ENCODE measurements around the gene BRD2. TPM values are rescaled to one million over a fixed set of nuclear protein-coding genes. Genes with fewer than 3 reads are reported as not detected.

The BRD2 gene
- total RNA-seq, 1 donor from 2014 or later = 186 TPM

DNA sequence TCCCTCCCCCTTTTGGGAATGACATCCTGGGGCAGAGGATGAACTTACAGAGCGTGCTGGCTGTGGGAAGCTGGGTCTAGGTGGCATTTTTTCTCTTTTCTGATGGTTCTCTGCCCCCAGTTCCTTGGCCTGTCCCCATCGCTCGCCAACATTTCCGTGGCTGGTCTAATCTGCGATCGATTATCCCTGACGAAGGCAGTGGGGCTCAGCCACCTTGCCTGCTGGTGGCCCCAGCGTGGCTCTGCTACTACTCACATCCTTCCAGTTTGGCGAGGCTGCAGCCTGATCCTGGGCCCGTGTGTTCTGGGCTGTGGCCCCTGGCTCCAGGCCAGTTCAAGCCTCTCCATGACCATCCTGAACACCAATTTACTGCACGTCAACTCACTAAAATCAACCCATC is 47.4 kb downstream of the BRD2 start:
- no peak for TF ChIP-seq CTCF (IDR thresholded peaks at IDR 0.05; ENCODE audit: unreplicated experiment)
- DNase-seq (ENCODE audit: low spot score) = no peak

GRCh38 chr6:33017018-33017417 is 48.6 kb downstream of the BRD2 start:
- no peaks in the 10 kb centered on the region for H3K9me3 Mint-ChIP-seq (ENCODE audit: unreplicated experiment)
- H3K36me3 Mint-ChIP-seq (ENCODE audit: low read depth, unreplicated experiment) = no peaks in the 10 kb centered on the region
- no peak for TF ChIP-seq CTCF (IDR thresholded peaks at IDR 0.05; ENCODE audit: unreplicated experiment)

More for the DNA sequence above, 47.4 kb downstream of the BRD2 start:
- no peaks in the 10 kb centered on the region for H3K9me3 Mint-ChIP-seq (ENCODE audit: unreplicated experiment)
- no peaks in the 10 kb centered on the region for H3K36me3 Mint-ChIP-seq (ENCODE audit: low read depth, unreplicated experiment)
- H3K27ac Mint-ChIP-seq (ENCODE audit: unreplicated experiment) = no peak overlapping the region
- H3K4me3 Mint-ChIP-seq (ENCODE audit: unreplicated experiment) = no peak overlapping the region
- peaks cover 24% of the 10 kb centered on the region for H3K4me1 Mint-ChIP-seq (ENCODE audit: unreplicated experiment)
- H3K27me3 Mint-ChIP-seq (ENCODE audit: unreplicated experiment) = peaks cover 2% of the 10 kb centered on the region

DNA sequence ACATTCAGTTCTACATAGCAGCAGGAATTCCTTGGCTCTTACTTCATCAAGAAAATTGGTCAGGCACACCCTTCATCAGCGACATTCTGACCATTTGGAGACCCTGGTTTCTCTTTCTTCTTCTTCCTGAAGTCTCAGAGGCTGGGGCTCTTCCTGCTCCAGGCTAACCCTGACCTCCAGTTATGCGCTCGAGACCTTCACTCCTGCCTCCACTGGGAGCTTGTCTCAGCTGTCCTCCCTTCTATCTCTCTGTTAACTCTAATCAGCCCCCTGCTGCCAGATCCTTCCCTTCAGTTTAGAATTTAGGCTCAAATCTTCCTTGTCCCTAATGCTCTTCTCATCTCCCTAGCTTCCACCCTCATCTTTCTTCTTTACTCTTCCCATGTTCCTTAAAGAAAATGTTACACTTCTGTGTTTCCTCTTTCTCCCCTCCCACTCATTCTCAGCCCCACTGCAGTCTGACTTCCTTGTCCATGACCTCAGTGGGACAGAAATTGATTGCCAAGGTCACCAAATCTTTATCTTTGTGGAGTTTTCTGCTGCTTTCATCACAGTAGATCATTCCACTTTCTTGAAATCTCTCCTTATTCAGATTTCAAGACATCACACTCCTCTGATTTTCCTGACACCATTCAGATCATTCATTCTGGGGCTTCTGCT is 49.4 kb downstream of the BRD2 start:
- no peak for DNase-seq (ENCODE audit: low spot score)
- H3K4me3 Mint-ChIP-seq (ENCODE audit: unreplicated experiment) = no peak overlapping the region
- no peaks in the 10 kb centered on the region for H3K9me3 Mint-ChIP-seq (ENCODE audit: unreplicated experiment)
- peaks cover 24% of the 10 kb centered on the region for H3K4me1 Mint-ChIP-seq (ENCODE audit: unreplicated experiment)
- TF ChIP-seq CTCF (IDR thresholded peaks at IDR 0.05; ENCODE audit: unreplicated experiment) = no peak
- no peaks in the 10 kb centered on the region for H3K27me3 Mint-ChIP-seq (ENCODE audit: unreplicated experiment)
- H3K36me3 Mint-ChIP-seq (ENCODE audit: low read depth, unreplicated experiment) = no peaks in the 10 kb centered on the region
- H3K27ac Mint-ChIP-seq (ENCODE audit: unreplicated experiment) = no peak overlapping the region

More at GRCh38 chr6:33017018-33017417, 48.6 kb downstream of the BRD2 start:
- H3K27me3 Mint-ChIP-seq (ENCODE audit: unreplicated experiment) = peaks cover 2% of the 10 kb centered on the region
- peaks cover 24% of the 10 kb centered on the region for H3K4me1 Mint-ChIP-seq (ENCODE audit: unreplicated experiment)
- no peak overlapping the region for H3K27ac Mint-ChIP-seq (ENCODE audit: unreplicated experiment)
- no peak overlapping the region for H3K4me3 Mint-ChIP-seq (ENCODE audit: unreplicated experiment)
- no peak for DNase-seq (ENCODE audit: low spot score)

GRCh38 chr6:33018418-33018817 is 50.0 kb downstream of the BRD2 start:
- no peaks in the 10 kb centered on the region for H3K9me3 Mint-ChIP-seq (ENCODE audit: unreplicated experiment)
- H3K4me3 Mint-ChIP-seq (ENCODE audit: unreplicated experiment) = no peak overlapping the region
- no peak for TF ChIP-seq CTCF (IDR thresholded peaks at IDR 0.05; ENCODE audit: unreplicated experiment)
- H3K27me3 Mint-ChIP-seq (ENCODE audit: unreplicated experiment) = no peaks in the 10 kb centered on the region
- H3K27ac Mint-ChIP-seq (ENCODE audit: unreplicated experiment) = no peak overlapping the region
- H3K36me3 Mint-ChIP-seq (ENCODE audit: low read depth, unreplicated experiment) = no peaks in the 10 kb centered on the region
- peaks cover 24% of the 10 kb centered on the region for H3K4me1 Mint-ChIP-seq (ENCODE audit: unreplicated experiment)
- DNase-seq (ENCODE audit: low spot score) = no peak

DNA sequence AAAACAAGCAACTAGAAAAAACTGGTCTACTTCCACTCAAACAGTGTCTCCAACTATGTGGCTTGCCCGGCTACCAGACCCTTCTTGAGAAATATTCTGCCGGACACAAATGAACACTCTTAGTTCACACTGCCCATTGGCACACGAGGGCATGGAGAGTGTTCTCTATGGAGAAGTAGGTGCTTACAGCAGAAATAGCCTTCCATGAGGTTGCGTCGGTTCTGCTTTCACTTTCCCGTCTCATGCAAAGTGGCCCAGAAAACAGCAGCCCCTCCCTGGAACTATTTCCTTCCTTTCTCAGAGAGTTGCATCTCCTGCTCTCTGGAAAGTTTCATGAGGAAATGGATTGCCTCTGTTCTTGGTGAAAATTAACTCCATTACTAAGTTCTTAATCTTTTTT is 50.5 kb downstream of the BRD2 start:
- DNase-seq (ENCODE audit: low spot score) = no peak
- TF ChIP-seq CTCF (IDR thresholded peaks at IDR 0.05; ENCODE audit: unreplicated experiment) = no peak
- no peaks in the 10 kb centered on the region for H3K9me3 Mint-ChIP-seq (ENCODE audit: unreplicated experiment)
- H3K27me3 Mint-ChIP-seq (ENCODE audit: unreplicated experiment) = no peaks in the 10 kb centered on the region
- peaks cover 24% of the 10 kb centered on the region for H3K4me1 Mint-ChIP-seq (ENCODE audit: unreplicated experiment)
- H3K36me3 Mint-ChIP-seq (ENCODE audit: low read depth, unreplicated experiment) = no peaks in the 10 kb centered on the region
- H3K27ac Mint-ChIP-seq (ENCODE audit: unreplicated experiment) = no peak overlapping the region
- H3K4me3 Mint-ChIP-seq (ENCODE audit: unreplicated experiment) = no peak overlapping the region

Measured in endothelial cell (in vitro differentiated cells).